ENCODE measurements around the gene RNF141. TPM values are rescaled to one million over a fixed set of nuclear protein-coding genes. Genes with fewer than 3 reads are reported as not detected.

The RNF141 gene
- polyA plus RNA-seq, 1 of the 3 experiments (the other 2 are of a cell fraction) = 6.9 TPM

DNA sequence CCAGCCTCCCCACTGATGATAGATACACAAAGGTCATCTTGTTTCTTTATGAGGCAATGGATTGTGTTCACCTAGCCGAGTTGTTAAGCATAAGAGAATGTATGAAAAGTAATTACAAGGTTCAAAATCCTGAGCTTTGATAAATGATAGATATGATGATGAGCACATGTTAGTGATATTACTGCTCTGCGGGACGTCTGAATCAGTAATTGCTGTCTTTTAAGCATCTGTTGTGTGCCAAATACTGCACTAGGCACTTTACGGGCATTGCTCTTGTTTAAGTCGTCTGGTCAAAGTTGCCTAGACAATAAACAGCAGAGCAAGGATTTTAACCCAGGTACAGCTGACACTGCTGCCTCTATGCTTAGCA lies 559 bp upstream of the RNF141 start (continued):
- TF ChIP-seq, protein P1, sequence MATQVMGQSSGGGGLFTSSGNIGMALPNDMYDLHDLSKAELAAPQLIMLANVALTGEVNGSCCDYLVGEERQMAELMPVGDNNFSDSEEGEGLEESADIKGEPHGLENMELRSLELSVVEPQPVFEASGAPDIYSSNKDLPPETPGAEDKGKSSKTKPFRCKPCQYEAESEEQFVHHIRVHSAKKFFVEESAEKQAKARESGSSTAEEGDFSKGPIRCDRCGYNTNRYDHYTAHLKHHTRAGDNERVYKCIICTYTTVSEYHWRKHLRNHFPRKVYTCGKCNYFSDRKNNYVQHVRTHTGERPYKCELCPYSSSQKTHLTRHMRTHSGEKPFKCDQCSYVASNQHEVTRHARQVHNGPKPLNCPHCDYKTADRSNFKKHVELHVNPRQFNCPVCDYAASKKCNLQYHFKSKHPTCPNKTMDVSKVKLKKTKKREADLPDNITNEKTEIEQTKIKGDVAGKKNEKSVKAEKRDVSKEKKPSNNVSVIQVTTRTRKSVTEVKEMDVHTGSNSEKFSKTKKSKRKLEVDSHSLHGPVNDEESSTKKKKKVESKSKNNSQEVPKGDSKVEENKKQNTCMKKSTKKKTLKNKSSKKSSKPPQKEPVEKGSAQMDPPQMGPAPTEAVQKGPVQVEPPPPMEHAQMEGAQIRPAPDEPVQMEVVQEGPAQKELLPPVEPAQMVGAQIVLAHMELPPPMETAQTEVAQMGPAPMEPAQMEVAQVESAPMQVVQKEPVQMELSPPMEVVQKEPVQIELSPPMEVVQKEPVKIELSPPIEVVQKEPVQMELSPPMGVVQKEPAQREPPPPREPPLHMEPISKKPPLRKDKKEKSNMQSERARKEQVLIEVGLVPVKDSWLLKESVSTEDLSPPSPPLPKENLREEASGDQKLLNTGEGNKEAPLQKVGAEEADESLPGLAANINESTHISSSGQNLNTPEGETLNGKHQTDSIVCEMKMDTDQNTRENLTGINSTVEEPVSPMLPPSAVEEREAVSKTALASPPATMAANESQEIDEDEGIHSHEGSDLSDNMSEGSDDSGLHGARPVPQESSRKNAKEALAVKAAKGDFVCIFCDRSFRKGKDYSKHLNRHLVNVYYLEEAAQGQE (IDR thresholded peaks at IDR 0.05; ENCODE audit: low read depth, low read length) = no peak
- TF ChIP-seq RAD21 (IDR thresholded peaks at IDR 0.05; ENCODE audit: low read length) (no peak), FOSL2 (IDR thresholded peaks at IDR 0.05; ENCODE audit: borderline replicate concordance, low read depth) (no peak)

DNA sequence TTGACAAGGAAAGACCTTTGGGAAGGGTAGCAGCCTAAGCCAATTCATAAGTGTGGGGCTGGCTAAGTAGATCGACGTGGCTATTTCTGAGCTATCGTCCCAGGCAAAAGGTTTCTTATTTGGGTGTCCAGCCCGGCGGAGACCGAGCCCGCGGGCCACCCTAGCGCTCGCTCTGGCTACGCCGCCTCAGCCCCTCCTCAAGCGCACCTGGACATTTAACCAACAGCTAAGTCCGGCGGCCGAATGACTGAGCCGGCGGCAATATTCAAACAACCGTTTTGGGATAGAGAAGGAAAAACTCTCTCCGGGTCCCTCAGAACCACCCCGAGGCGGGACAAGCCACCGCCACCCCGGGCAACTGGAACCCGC lies 457 bp downstream of the RNF141 start:
- no peak for DNase-seq

More for the DNA sequence above, 457 bp downstream of the RNF141 start:
- Histone ChIP-seq H3K79me2 (ENCODE audit: insufficient read depth) (peaks cover 35% of the 10 kb centered on the region), H3K9me3 (no peaks in the 10 kb centered on the region), H2AFZ (ENCODE audit: low read depth) (peak overlapping the region; percentile 37), H4K20me1 (ENCODE audit: insufficient read depth) (no peaks in the 10 kb centered on the region), H3K27ac (ENCODE audit: low read depth in 2 of 2, low read length in 1 of 2) (peak overlapping the region; percentile 77 to 84), H3F3A (replicated peaks; ENCODE audit: insufficient read depth) (peaks cover 9% of the 10 kb centered on the region), H3K27me3 (ENCODE audit: insufficient read depth) (no peaks in the 10 kb centered on the region), H3K9me2 (no peaks in the 10 kb centered on the region), H3K4me2 (peak overlapping the region; percentile 91), H3K9ac (peak overlapping the region; percentile 87), H3K4me1 (ENCODE audit: control insufficient read depth in 1 of 2, insufficient read depth in 2 of 2, low read depth in 1 of 2, low read length in 1 of 2) (peaks cover 7 to 11% of the 10 kb centered on the region in 2 experiments; a peak in 3 of 4 replicates), H3K4me3 (ENCODE audit: low read depth in 2 of 2, low read length in 1 of 2) (peak overlapping the region; percentile 72 to 89), H3K36me3 (replicated peaks in 1 of 2; ENCODE audit: control insufficient read depth in 1 of 2, insufficient read depth in 2 of 2, low read length in 1 of 2) (no peaks in the 10 kb centered on the region)
- 0% methylated on average over 13 of the region's 25 CpGs for WGBS (ENCODE audit: low lambda C conversion rate)
- ChIA-PET CTCF (interaction anchor here (0.6 to 4.3 kb wide), 48 partner anchors 9 to 774 kb away, joined by 3 to 25 read pairs (median 4); partner anchors contain the start of genes ADM and AMPD3), POLR2A (interaction anchor here (0.5 to 1.5 kb wide), 8 partner anchors 9 to 1834 kb away, joined by 3 to 5 read pairs (median 4); partner anchors contain the start of genes AMPD3, CTR9 and IRAG1)
- TF ChIP-seq TAF1 (IDR thresholded peaks at IDR 0.05; ENCODE audit: borderline replicate concordance, low read depth, low read length) = no peak
- TF ChIP-seq POLR2AphosphoS5 (IDR thresholded peaks at IDR 0.05; ENCODE audit: low read depth, low read length) = no peak
- no peak for TF ChIP-seq FOXM1 (IDR thresholded peaks at IDR 0.05; ENCODE audit: low read depth)
- TF ChIP-seq, protein P2, sequence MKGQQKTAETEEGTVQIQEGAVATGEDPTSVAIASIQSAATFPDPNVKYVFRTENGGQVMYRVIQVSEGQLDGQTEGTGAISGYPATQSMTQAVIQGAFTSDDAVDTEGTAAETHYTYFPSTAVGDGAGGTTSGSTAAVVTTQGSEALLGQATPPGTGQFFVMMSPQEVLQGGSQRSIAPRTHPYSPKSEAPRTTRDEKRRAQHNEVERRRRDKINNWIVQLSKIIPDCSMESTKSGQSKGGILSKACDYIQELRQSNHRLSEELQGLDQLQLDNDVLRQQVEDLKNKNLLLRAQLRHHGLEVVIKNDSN (IDR thresholded peaks at IDR 0.05; ENCODE audit: borderline replicate concordance, low read depth) = no peak
- TF ChIP-seq, protein P3, sequence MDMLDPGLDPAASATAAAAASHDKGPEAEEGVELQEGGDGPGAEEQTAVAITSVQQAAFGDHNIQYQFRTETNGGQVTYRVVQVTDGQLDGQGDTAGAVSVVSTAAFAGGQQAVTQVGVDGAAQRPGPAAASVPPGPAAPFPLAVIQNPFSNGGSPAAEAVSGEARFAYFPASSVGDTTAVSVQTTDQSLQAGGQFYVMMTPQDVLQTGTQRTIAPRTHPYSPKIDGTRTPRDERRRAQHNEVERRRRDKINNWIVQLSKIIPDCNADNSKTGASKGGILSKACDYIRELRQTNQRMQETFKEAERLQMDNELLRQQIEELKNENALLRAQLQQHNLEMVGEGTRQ (IDR thresholded peaks at IDR 0.05; ENCODE audit: borderline replicate concordance, low read depth, low read length) = no peak
- TF ChIP-seq RCOR1 (IDR thresholded peaks at IDR 0.05; ENCODE audit: low read length) = no peak
- TF ChIP-seq FOXJ3 (CRISPR knock-in tag; IDR thresholded peaks at IDR 0.05) = no peak
- no peak for TF ChIP-seq MEF2A (IDR thresholded peaks at IDR 0.05; ENCODE audit: borderline replicate concordance, low read depth)
- TF ChIP-seq NRF1 (IDR thresholded peaks at IDR 0.05; ENCODE audit: low read depth, low read length) = no peak
- TF ChIP-seq SIN3A (IDR thresholded peaks at IDR 0.05; ENCODE audit: borderline replicate concordance, low read depth, low read length) = no peak
- TF ChIP-seq, protein P4, sequence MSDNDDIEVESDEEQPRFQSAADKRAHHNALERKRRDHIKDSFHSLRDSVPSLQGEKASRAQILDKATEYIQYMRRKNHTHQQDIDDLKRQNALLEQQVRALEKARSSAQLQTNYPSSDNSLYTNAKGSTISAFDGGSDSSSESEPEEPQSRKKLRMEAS (IDR thresholded peaks at IDR 0.05; ENCODE audit: low read depth) = no peak
- TF ChIP-seq, protein P5, sequence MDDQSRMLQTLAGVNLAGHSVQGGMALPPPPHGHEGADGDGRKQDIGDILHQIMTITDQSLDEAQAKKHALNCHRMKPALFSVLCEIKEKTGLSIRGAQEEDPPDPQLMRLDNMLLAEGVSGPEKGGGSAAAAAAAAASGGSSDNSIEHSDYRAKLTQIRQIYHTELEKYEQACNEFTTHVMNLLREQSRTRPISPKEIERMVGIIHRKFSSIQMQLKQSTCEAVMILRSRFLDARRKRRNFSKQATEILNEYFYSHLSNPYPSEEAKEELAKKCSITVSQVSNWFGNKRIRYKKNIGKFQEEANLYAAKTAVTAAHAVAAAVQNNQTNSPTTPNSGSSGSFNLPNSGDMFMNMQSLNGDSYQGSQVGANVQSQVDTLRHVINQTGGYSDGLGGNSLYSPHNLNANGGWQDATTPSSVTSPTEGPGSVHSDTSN (IDR thresholded peaks at IDR 0.05) = no peak
- TF ChIP-seq TCF12 (IDR thresholded peaks at IDR 0.05) = no peak
- TF ChIP-seq, protein P6, sequence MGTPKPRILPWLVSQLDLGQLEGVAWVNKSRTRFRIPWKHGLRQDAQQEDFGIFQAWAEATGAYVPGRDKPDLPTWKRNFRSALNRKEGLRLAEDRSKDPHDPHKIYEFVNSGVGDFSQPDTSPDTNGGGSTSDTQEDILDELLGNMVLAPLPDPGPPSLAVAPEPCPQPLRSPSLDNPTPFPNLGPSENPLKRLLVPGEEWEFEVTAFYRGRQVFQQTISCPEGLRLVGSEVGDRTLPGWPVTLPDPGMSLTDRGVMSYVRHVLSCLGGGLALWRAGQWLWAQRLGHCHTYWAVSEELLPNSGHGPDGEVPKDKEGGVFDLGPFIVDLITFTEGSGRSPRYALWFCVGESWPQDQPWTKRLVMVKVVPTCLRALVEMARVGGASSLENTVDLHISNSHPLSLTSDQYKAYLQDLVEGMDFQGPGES (IDR thresholded peaks at IDR 0.05; ENCODE audit: low read depth, low read length) = no peak
- TF ChIP-seq ELF1 (IDR thresholded peaks at IDR 0.05) = no peak
- TF ChIP-seq, protein P7, sequence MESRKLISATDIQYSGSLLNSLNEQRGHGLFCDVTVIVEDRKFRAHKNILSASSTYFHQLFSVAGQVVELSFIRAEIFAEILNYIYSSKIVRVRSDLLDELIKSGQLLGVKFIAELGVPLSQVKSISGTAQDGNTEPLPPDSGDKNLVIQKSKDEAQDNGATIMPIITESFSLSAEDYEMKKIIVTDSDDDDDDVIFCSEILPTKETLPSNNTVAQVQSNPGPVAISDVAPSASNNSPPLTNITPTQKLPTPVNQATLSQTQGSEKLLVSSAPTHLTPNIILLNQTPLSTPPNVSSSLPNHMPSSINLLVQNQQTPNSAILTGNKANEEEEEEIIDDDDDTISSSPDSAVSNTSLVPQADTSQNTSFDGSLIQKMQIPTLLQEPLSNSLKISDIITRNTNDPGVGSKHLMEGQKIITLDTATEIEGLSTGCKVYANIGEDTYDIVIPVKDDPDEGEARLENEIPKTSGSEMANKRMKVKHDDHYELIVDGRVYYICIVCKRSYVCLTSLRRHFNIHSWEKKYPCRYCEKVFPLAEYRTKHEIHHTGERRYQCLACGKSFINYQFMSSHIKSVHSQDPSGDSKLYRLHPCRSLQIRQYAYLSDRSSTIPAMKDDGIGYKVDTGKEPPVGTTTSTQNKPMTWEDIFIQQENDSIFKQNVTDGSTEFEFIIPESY (IDR thresholded peaks at IDR 0.05; ENCODE audit: borderline replicate concordance, low read depth) = no peak
- no peak for TF ChIP-seq RAD21 (IDR thresholded peaks at IDR 0.05; ENCODE audit: low read length)
- no peak for TF ChIP-seq NFIC (IDR thresholded peaks at IDR 0.05; ENCODE audit: borderline replicate concordance)
- TF ChIP-seq SMC3 (IDR thresholded peaks at IDR 0.05; ENCODE audit: low read depth, low read length) = no peak

Measured in SK-N-SH (cell line).